IMR-90 (cell line): Measurements from ENCODE around the gene BRPF1. TPM values are rescaled to one million over a fixed set of nuclear protein-coding genes. Genes with fewer than 3 reads are reported as not detected.

Source experiments
- ATAC-seq: fragments of 200-7000 bp; cut with Tn5 transposase; 2 replicates; pipeline ENCODE4 v1.9.1; 2020; ENCODE audit warnings: low read depth, mild to moderate bottlenecking, moderate library complexity
- BruUV-seq: library from RNA; stranded (reverse); fragments of 400-500 nt; replicated peaks from 2 replicates; lab custom pipeline; 2021; lab: Mats Ljungman, UMichigan
- CTCF ChIA-PET: fragments of 300-600 bp; formaldehyde crosslinking; extraction: SDS; loops from one replicate; lab custom pipeline; 2021; ENCODE audit warnings: antibody characterized with exemption; lab: Yijun Ruan, JAX
- POLR2A ChIA-PET: fragments of 300-600 bp; sonication (Branson Sonifier 250); formaldehyde crosslinking; loops from one replicate; lab custom pipeline; 2022; ENCODE audit warnings: antibody characterized with exemption; ENCODE audit not compliant: unreplicated experiment; lab: Charles Lee
- DNase-seq: peaks from one replicate; pipeline ENCODE4 v3.0.0; 2013
- H2AFZ ChIP-seq: replicated peaks from 2 replicates; pipeline ENCODE3; 2013; ENCODE audit warnings: low read length, mild to moderate bottlenecking; ENCODE audit not compliant: poor library complexity
- H2AK5ac ChIP-seq: 2 replicates; pipeline ENCODE4 v1.6.1; 2013; ENCODE audit warnings: low read depth, low read length, inconsistent platforms
- H2AK9ac ChIP-seq: replicated peaks from 2 replicates; pipeline ENCODE3; 2013; ENCODE audit warnings: mild to moderate bottlenecking, low read depth, low read length, moderate library complexity; ENCODE audit not compliant: poor library complexity
- H2BK120ac ChIP-seq: 2 replicates; pipeline ENCODE4 v1.6.1; 2013; ENCODE audit warnings: low read depth, low read length, inconsistent platforms
- H2BK15ac ChIP-seq: 3 replicates; pipeline ENCODE4 v1.6.1; 2013; ENCODE audit warnings: low read depth, low read length, inconsistent platforms
- H2BK20ac ChIP-seq: 2 replicates; pipeline ENCODE4 v1.6.1; 2013; ENCODE audit warnings: low read depth, mild to moderate bottlenecking, inconsistent platforms, low read length, moderate library complexity
- H2BK5ac ChIP-seq: 2 replicates; pipeline ENCODE4 v1.6.1; 2013; ENCODE audit warnings: mild to moderate bottlenecking, low read depth, low read length, inconsistent platforms; ENCODE audit not compliant: poor library complexity, severe bottlenecking
- H3K14ac ChIP-seq: replicated peaks from 2 replicates; pipeline ENCODE4 v1.6.1; 2013; ENCODE audit warnings: low read depth, low read length, inconsistent platforms
- H3K18ac ChIP-seq: 2 replicates; pipeline ENCODE4 v1.6.1; 2013; ENCODE audit warnings: low read depth, low read length, control low read depth
- H3K23ac ChIP-seq: 2 replicates; pipeline ENCODE4 v1.6.1; 2013; ENCODE audit warnings: low read depth, low read length, inconsistent platforms
- H3K27ac ChIP-seq: 2 replicates; pipeline ENCODE4 v1.5.1; 2013; ENCODE audit warnings: mild to moderate bottlenecking, control low read depth, low read length; ENCODE audit not compliant: insufficient read depth
- H3K27me3 ChIP-seq: 2 replicates; pipeline ENCODE4 v1.6.1; 2013; ENCODE audit warnings: low read length; ENCODE audit not compliant: control insufficient read depth, insufficient read depth
- H3K36me3 ChIP-seq: 2 replicates; pipeline ENCODE4 v1.6.1; 2013; ENCODE audit warnings: low read length, mixed read lengths; ENCODE audit not compliant: control insufficient read depth, insufficient read depth
- H3K4ac ChIP-seq: 2 replicates; pipeline ENCODE4 v1.6.1; 2013; ENCODE audit warnings: low read depth, low read length, inconsistent platforms
- H3K4me1 ChIP-seq: 2 replicates; pipeline ENCODE4 v1.6.1; 2013; ENCODE audit warnings: low read length, mixed read lengths; ENCODE audit not compliant: control insufficient read depth, insufficient read depth
- H3K4me2 ChIP-seq: 2 replicates; pipeline ENCODE4 v1.6.1; 2013; ENCODE audit warnings: low read depth, mild to moderate bottlenecking, control low read depth, low read length, moderate library complexity
- H3K4me3 ChIP-seq: 2 replicates; pipeline ENCODE4 v1.5.1; 2013; ENCODE audit warnings: low read depth, mild to moderate bottlenecking, control low read depth, low read length, moderate library complexity; ENCODE audit not compliant: insufficient read depth
- H3K56ac ChIP-seq: 2 replicates; pipeline ENCODE4 v1.6.1; 2013; ENCODE audit warnings: low read length, inconsistent platforms; ENCODE audit not compliant: insufficient read depth; ENCODE audit errors: extremely low read depth
- H3K79me1 ChIP-seq, 2 experiments: 2 replicates each; pipeline ENCODE4 v1.6.1; 2013; ENCODE audit warnings: low read length in 2 of 2, inconsistent platforms in 1 of 2, low read depth in 1 of 2
- H3K9ac ChIP-seq: 2 replicates; pipeline ENCODE4 v1.6.1; 2013; ENCODE audit warnings: low read depth, low read length, control low read depth
- H3K9me1 ChIP-seq: 2 replicates; pipeline ENCODE4 v1.6.1; 2013; ENCODE audit warnings: low read length, inconsistent platforms; ENCODE audit not compliant: insufficient read depth
- H3K9me3 ChIP-seq: 2 replicates; pipeline ENCODE4 v1.6.1; 2013; ENCODE audit warnings: low read length; ENCODE audit not compliant: control insufficient read depth, insufficient read depth
- H4K20me1 ChIP-seq: 2 replicates; pipeline ENCODE4 v1.6.1; 2013; ENCODE audit warnings: low read length, inconsistent platforms; ENCODE audit not compliant: insufficient read depth
- H4K5ac ChIP-seq: 2 replicates; pipeline ENCODE4 v1.6.1; 2013; ENCODE audit warnings: mild to moderate bottlenecking, low read depth, low read length, control low read depth
- H4K8ac ChIP-seq, 2 experiments: 2 replicates each; pipeline ENCODE4 v1.6.1; 2013; ENCODE audit warnings: low read depth in 2 of 2, low read length in 2 of 2, control low read depth in 1 of 2, inconsistent platforms in 1 of 2
- H4K91ac ChIP-seq: 2 replicates; pipeline ENCODE4 v1.6.1; 2013; ENCODE audit warnings: low read depth, low read length, inconsistent platforms; ENCODE audit not compliant: insufficient read depth
- BHLHE40 ChIP-seq: fragments of 150-350 bp; IDR thresholded peaks from 2 replicates; pipeline ENCODE4 v1.6.1; 2016; ENCODE audit warnings: mild to moderate bottlenecking, low read depth, low read length
- CEBPB ChIP-seq: IDR thresholded peaks from 2 replicates; pipeline ENCODE4 v1.6.1; 2012; ENCODE audit warnings: low read depth, low read length, improper control_type of control experiment
- CHD1 ChIP-seq: IDR thresholded peaks from 2 replicates; pipeline ENCODE4 v1.6.1; 2012; ENCODE audit warnings: low read depth, low read length, improper control_type of control experiment
- CTCF ChIP-seq: conservative IDR thresholded peaks from 2 replicates; pipeline ENCODE4 v1.5.1; 2012; ENCODE audit warnings: mild to moderate bottlenecking, low read depth, low read length, improper control_type of control experiment
- FOS ChIP-seq: fragments of 150-350 bp; IDR thresholded peaks from 2 replicates; pipeline ENCODE4 v1.6.1; 2016; ENCODE audit warnings: low read depth, low read length
- MAFK ChIP-seq: IDR thresholded peaks from 2 replicates; pipeline ENCODE4 v1.6.1; 2012; ENCODE audit warnings: low read depth, low read length, improper control_type of control experiment
- MAZ ChIP-seq: IDR thresholded peaks from 2 replicates; pipeline ENCODE4 v1.6.1; 2012; ENCODE audit warnings: low read depth, mild to moderate bottlenecking, low read length, improper control_type of control experiment, moderate library complexity, borderline replicate concordance
- MXI1 ChIP-seq: IDR thresholded peaks from 2 replicates; pipeline ENCODE4 v1.6.1; 2012; ENCODE audit warnings: low read depth, mild to moderate bottlenecking, low read length, moderate library complexity, borderline replicate concordance
- NFE2L2 ChIP-seq: fragments of 150-350 bp; IDR thresholded peaks from 2 replicates; pipeline ENCODE4 v1.6.1; 2016; ENCODE audit warnings: low read depth, mild to moderate bottlenecking, low read length
- POLR2A ChIP-seq: IDR thresholded peaks from 2 replicates; pipeline ENCODE4 v1.6.1; 2012; ENCODE audit warnings: mild to moderate bottlenecking, low read depth, low read length
- RAD21 ChIP-seq: IDR thresholded peaks from 2 replicates; pipeline ENCODE4 v1.6.1; 2012; ENCODE audit warnings: low read length, improper control_type of control experiment
- RCOR1 ChIP-seq: IDR thresholded peaks from 2 replicates; pipeline ENCODE4 v1.6.1; 2012; ENCODE audit warnings: mild to moderate bottlenecking, low read length, improper control_type of control experiment; ENCODE audit not compliant: insufficient replicate concordance
- RFX5 ChIP-seq: IDR thresholded peaks from 2 replicates; pipeline ENCODE4 v1.8.0; 2012; ENCODE audit warnings: low read depth, mild to moderate bottlenecking, low read length, moderate library complexity
- SMC3 ChIP-seq: fragments of 150-350 bp; IDR thresholded peaks from 2 replicates; pipeline ENCODE4 v1.6.1; 2016; ENCODE audit warnings: low read depth, mild to moderate bottlenecking, antibody characterized with exemption, low read length, moderate library complexity
- USF2 ChIP-seq: fragments of 150-350 bp; IDR thresholded peaks from 2 replicates; pipeline ENCODE4 v1.6.1; 2017; ENCODE audit warnings: mild to moderate bottlenecking, antibody characterized with exemption, low read length, low read depth
- WGBS, 2 experiments: methylation state at CpG; one replicate each; pipeline versions ENCODE4 v1.1.5 to v1.1.7; 2013; ENCODE audit warnings: missing lambda C conversion rate in 2 of 2; ENCODE audit not compliant: insufficient read length in 1 of 2; ENCODE audit errors: extremely low coverage in 2 of 2; 5-methylcytosine and 5-hydroxymethylcytosine counted together
- dilution Hi-C: fragments of 300-500 bp; cut with HindIII; formaldehyde crosslinking; loops from one replicate; pipeline ENCODE4 v1.14.3; 2018; ENCODE audit warnings: low sequenced_read_pairs; ENCODE audit not compliant: unreplicated experiment
- in situ Hi-C: fragments of 300-500 bp; cut with MboI; formaldehyde crosslinking; loops from 3 replicates; pipeline ENCODE4 v1.14.3; 2019; ENCODE audit warnings: low sequenced_read_pairs, inconsistent platforms, mixed read lengths
- intact Hi-C: fragments of 100-400 bp; cut with micrococcal nuclease; formaldehyde crosslinking; loops from 2 replicates; pipeline ENCODE4 v1.10.0; 2022
- polyA plus RNA-seq, 3 experiments: library from polyadenylated mRNA; depleted of rRNA; stranded (reverse); fragments of >200 nt; gene quantifications; 2 replicates each; pipeline ENCODE4 v1.2.3, GENCODE V29; 2012; ENCODE audit warnings: low replicate concordance in 1 of 3
- total RNA-seq: library from RNA; depleted of rRNA; stranded (reverse); fragments of >200 nt; gene quantifications from 2 replicates; pipeline ENCODE4 v1.2.3, GENCODE V29; 2012

The BRPF1 gene
- total and polyA plus RNA-seq, 2 of the 4 experiments (the other 2 are of a cell fraction), result 13.6 to 15.6 TPM

GRCh38 chr3:9721015-9721699 lies 10.4 kb upstream of the BRPF1 start:
- dilution Hi-C loops (no loop called here), intact Hi-C loops (no loop called here), in situ Hi-C loops (no loop called here)
- Histone ChIP-seq H3K4me2 (no peak overlapping the region), H2BK20ac (no peak overlapping the region), H3K36me3 (no peaks in the 10 kb centered on the region), H2BK5ac (no peak overlapping the region), H3K14ac (no peak overlapping the region), H2AFZ (no peak overlapping the region), H4K20me1 (no peaks in the 10 kb centered on the region), H2BK15ac (no peak overlapping the region), H3K4ac (no peak overlapping the region), H3K9me3 (no peaks in the 10 kb centered on the region), H3K18ac (no peak overlapping the region), H3K79me1 (no peaks in the 10 kb centered on the region), H3K4me1 (peaks cover under 1% of the 10 kb centered on the region; the same call in 1 of the 2 replicates), H2AK9ac (no peak overlapping the region), H3K9ac (no peak overlapping the region), H3K27ac (no peak overlapping the region), H4K5ac (no peak overlapping the region), H3K9me1 (no peaks in the 10 kb centered on the region), H2BK120ac (no peak overlapping the region), H4K91ac (no peak overlapping the region), H4K8ac (no peak overlapping the region), H3K27me3 (peaks cover 3% of the 10 kb centered on the region; the same call in 1 of the 2 replicates), H3K4me3 (no peak overlapping the region), H2AK5ac (no peak overlapping the region), H3K23ac (no peak overlapping the region), H3K56ac (no peak overlapping the region)
- DNase-seq, result peak; percentile 37
- ATAC-seq, result peak; percentile 84
- 14% methylated on average over 1 of the region's 7 CpGs; no CpG with 5 or more reads in 1 of the 2 experiments for WGBS, 2 experiments
- ChIA-PET POLR2A (interaction anchor here (0.7 kb wide), 1 partner anchor 172 kb away, joined by 4 read pairs; no protein-coding TSS in a partner anchor), CTCF (interaction anchor here (1.1 kb wide), 1 partner anchor 9 kb away, joined by 4 read pairs; no protein-coding TSS in a partner anchor)
- BruUV-seq, result no TSS peak
- no peak for TF ChIP-seq SMC3
- no peak for TF ChIP-seq FOS
- no peak for TF ChIP-seq MXI1
- no peak for TF ChIP-seq RCOR1
- no peak for TF ChIP-seq POLR2A
- TF ChIP-seq USF2, result no peak
- TF ChIP-seq BHLHE40, result no peak
- TF ChIP-seq RAD21, result no peak
- TF ChIP-seq MAFK, result no peak
- no peak for TF ChIP-seq CTCF
- no peak for TF ChIP-seq MAZ
- no peak for TF ChIP-seq RFX5
- no peak for TF ChIP-seq CEBPB
- no peak for TF ChIP-seq NFE2L2
- no peak for TF ChIP-seq CHD1
